ENCODE results near the gene LAMC3.

LAMC3 gene

DNA sequence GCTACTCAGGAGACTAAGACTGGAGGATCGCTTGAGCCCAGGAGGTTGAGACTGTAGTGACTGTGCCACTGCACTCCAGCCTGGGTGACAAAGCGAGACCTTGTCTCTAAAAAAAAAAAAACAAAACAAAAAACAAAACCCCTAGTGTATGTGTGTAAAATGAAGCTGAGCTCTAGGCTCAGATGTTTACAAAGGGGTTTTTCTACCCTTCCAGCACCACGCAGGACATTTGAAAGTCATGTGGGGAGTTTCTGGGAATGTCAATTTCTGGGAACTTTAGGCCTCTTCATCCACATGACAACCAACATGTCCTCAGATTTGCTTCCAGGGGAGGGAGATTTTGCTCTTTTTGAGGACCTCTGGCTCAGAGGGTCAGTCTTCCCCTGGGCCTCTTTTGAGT, 44.9 kb downstream of the LAMC3 start:
- FAIRE-seq (no peak), DNase-seq (ENCODE audit: insufficient read length, low spot score) (no peak)
- TF ChIP-seq SPI1 (IDR thresholded peaks at IDR 0.05; ENCODE audit: low read depth, low read length) (no peak), POLR2AphosphoS5 (IDR thresholded peaks at IDR 0.05; ENCODE audit: low read depth, low read length) (no peak), TAF1 (IDR thresholded peaks at IDR 0.05; ENCODE audit: low read depth, low read length) (no peak), POU2F2 (IDR thresholded peaks at IDR 0.05; ENCODE audit: low read depth, low read length) (no peak), POLR2A (IDR thresholded peaks at IDR 0.05; ENCODE audit: low read depth, low read length) (no peak), PAX5 (IDR thresholded peaks at IDR 0.05; ENCODE audit: insufficient read depth, low read length, severe bottlenecking) (no peak)

DNA sequence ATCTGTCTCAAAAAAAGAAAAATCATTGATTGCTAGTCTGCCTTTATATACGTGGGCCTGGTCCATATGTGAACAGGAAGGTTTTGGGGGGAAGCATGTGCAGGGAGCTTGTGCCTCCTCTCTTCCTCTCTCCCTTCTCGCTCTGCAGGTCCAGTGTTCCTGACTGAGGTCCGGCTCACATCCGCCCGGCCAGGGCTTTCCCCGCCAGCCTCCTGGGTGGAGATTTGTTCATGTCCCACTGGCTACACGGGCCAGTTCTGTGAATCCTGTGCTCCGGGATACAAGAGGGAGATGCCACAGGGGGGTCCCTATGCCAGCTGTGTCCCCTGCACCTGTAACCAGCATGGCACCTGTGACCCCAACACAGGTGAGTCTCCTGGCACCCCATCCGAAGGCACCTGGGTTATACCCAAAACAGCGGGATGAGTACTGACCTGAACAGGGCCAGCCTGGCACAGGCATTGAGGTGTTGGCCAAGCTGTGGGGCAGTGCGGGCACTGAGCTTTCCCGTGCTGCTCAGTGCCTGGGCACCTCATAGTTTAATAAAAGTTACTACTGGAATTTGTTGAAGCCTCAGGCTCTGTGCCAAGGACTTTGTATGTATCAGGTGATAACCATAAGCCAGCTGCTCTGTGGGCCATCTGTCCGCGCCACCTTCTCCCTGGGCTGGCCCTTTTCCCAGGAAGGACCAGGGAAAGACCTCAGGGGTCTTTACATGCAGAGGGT, 48.0 kb downstream of the LAMC3 start:
- no peak for DNase-seq (ENCODE audit: insufficient read length, low spot score)
- FAIRE-seq: no peak
- no peak for TF ChIP-seq POLR2AphosphoS5 (IDR thresholded peaks at IDR 0.05; ENCODE audit: low read depth, low read length)
- no peak for TF ChIP-seq POLR2A (IDR thresholded peaks at IDR 0.05; ENCODE audit: low read depth, low read length)
- TF ChIP-seq TAF1 (IDR thresholded peaks at IDR 0.05; ENCODE audit: low read depth, low read length): no peak
- no peak for TF ChIP-seq POU2F2 (IDR thresholded peaks at IDR 0.05; ENCODE audit: low read depth, low read length)
- no peak for TF ChIP-seq SPI1 (IDR thresholded peaks at IDR 0.05; ENCODE audit: low read depth, low read length)
- no peak for TF ChIP-seq PAX5 (IDR thresholded peaks at IDR 0.05; ENCODE audit: insufficient read depth, low read length, severe bottlenecking)

DNA sequence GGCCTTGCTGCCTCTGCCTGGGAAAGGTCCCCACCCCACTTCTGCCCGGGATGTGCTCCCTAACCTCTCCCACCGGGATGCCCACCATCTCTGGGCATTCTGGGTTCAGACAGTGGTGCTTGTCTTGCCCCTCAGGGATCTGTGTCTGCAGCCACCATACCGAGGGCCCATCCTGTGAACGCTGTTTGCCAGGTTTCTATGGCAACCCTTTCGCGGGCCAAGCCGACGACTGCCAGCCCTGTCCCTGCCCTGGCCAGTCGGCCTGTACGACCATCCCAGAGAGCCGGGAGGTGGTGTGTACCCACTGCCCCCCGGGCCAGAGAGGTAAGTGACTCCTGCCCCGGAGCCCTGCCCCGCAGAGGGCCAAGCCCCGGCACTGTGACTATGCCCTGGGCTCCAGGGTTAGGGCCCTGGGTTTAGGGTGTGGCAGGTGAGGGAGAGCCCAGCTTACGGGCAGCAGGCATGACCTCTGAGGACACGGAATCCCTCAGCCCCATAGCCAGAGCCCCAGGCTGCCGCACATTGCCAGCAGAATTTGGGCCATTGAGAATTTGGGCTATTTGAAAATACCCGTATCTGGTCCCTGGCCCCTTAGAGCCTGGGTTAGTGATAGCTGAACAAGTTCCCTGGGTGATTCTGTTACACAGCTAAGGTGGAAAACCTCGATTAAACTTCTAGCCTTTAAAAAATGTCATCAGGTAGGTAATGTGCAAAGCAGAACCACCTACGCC, 52.1 kb downstream of the LAMC3 start:
- TF ChIP-seq POLR2AphosphoS5 (IDR thresholded peaks at IDR 0.05; ENCODE audit: low read depth, low read length): no peak
- TF ChIP-seq SPI1 (IDR thresholded peaks at IDR 0.05; ENCODE audit: low read depth, low read length): no peak
- no peak for TF ChIP-seq POU2F2 (IDR thresholded peaks at IDR 0.05; ENCODE audit: low read depth, low read length)
- TF ChIP-seq PAX5 (IDR thresholded peaks at IDR 0.05; ENCODE audit: insufficient read depth, low read length, severe bottlenecking): no peak
- TF ChIP-seq POLR2A (IDR thresholded peaks at IDR 0.05; ENCODE audit: low read depth, low read length): no peak
- TF ChIP-seq TAF1 (IDR thresholded peaks at IDR 0.05; ENCODE audit: low read depth, low read length): no peak
- FAIRE-seq (no peak), DNase-seq (ENCODE audit: insufficient read length, low spot score) (no peak)

DNA sequence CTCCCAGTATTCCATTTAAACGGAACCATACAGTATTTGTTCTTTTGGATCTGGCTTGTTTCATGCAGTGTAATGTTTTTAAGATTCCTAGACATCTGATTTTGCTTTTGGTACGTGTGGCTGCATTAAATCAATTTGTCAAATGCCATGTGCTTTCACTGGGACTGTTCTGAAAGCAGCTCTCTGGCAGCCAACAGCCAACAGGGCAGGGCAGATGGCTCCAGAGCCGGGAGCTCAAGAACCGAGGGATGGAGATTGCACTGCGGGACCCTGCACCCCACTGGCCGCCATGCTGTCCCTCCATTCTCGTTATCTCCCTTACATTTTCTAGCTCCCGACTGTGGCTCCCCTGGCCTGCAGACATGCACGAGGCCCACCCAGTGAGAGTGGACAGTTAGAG, 54.0 kb downstream of the LAMC3 start:
- no peak for FAIRE-seq
- DNase-seq (ENCODE audit: insufficient read length, low spot score): no peak
- no peak for TF ChIP-seq PAX5 (IDR thresholded peaks at IDR 0.05; ENCODE audit: insufficient read depth, low read length, severe bottlenecking)
- no peak for TF ChIP-seq TAF1 (IDR thresholded peaks at IDR 0.05; ENCODE audit: low read depth, low read length)
- TF ChIP-seq POLR2AphosphoS5 (IDR thresholded peaks at IDR 0.05; ENCODE audit: low read depth, low read length): no peak
- TF ChIP-seq POLR2A (IDR thresholded peaks at IDR 0.05; ENCODE audit: low read depth, low read length): no peak
- TF ChIP-seq POU2F2 (IDR thresholded peaks at IDR 0.05; ENCODE audit: low read depth, low read length): no peak
- no peak for TF ChIP-seq SPI1 (IDR thresholded peaks at IDR 0.05; ENCODE audit: low read depth, low read length)

DNA sequence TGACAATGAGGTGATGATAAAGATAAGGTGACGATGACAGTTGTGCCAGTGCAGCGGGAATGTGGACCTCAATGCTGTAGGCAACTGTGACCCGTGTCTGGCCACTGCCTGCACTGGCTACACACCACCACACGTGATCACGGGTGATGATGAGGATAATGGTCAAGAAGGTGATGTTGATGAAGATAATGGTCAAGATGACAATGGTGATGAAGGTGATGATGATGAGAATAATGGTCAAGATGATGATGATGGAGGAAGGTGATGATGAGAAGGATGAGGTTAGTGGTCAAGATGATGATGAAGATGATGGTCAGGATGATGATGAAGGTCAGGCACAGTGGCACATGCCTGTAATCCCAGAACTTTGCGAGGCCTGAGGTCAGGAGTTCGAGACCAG, 56.6 kb downstream of the LAMC3 start:
- FAIRE-seq: no peak

DNA sequence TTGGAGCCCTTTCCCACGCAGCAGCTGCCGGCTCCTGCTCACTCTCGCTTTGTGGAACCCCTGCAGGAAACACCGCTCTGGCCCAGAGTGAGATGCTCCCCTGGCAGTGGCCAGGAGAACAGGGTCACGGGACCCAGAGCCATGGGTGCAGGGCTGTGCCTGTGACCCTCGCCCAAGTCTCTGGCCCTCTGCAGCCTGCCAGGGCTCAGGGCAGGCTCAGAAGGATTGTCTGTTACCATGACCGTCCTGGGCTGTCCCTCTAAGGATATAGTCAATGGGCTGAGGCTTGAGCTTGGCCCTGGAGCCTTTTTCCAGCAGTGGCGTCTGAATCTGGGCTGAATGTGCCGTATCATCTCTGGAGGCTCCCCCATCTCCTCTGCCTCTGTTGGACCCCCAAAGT, 58.7 kb downstream of the LAMC3 start:
- no peak for FAIRE-seq
- DNase-seq (ENCODE audit: insufficient read length, low spot score): no peak
- TF ChIP-seq TAF1 (IDR thresholded peaks at IDR 0.05; ENCODE audit: low read depth, low read length) (no peak), POLR2AphosphoS5 (IDR thresholded peaks at IDR 0.05; ENCODE audit: low read depth, low read length) (no peak), POU2F2 (IDR thresholded peaks at IDR 0.05; ENCODE audit: low read depth, low read length) (no peak), SPI1 (IDR thresholded peaks at IDR 0.05; ENCODE audit: low read depth, low read length) (no peak)

More for the DNA sequence above, 56.6 kb downstream of the LAMC3 start:
- DNase-seq (ENCODE audit: insufficient read length, low spot score): no peak
- TF ChIP-seq SPI1 (IDR thresholded peaks at IDR 0.05; ENCODE audit: low read depth, low read length) (no peak), POLR2AphosphoS5 (IDR thresholded peaks at IDR 0.05; ENCODE audit: low read depth, low read length) (no peak), PAX5 (IDR thresholded peaks at IDR 0.05; ENCODE audit: insufficient read depth, low read length, severe bottlenecking) (no peak), POLR2A (IDR thresholded peaks at IDR 0.05; ENCODE audit: low read depth, low read length) (no peak)

DNA sequence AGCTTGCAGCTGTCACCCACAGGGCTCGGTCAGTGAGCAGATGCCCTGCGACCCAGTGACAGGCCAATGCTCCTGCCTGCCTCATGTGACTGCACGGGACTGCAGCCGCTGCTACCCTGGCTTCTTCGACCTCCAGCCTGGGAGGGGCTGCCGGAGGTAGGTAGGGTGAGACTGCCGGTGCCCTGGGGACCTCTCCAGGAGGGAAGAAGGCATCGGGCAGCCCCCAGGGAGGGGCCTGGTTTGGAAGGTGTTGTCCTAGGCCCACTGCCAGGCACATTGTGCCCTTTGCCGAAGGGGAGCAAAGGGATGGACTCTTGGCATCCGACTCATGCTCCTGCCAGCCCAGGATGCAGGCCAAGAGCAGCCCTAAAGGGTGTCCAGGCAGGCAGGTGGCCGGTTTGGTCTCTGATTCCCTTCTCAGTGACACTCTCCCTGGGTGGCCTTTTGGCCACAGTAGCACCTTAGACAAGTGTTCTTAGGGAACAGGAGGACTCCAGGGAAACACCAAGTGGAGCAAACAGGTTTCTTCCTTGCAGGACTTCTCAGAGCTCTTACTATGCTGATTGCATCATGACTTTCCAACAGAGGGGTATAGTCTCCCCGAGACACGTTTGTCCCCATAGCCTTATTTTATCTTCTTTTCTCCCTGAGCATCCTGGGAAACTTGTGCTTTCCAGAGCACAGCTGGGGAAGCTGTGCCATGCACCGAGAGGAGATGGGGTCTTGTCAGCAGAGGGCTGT, 59.3 kb downstream of the LAMC3 start:
- DNase-seq (ENCODE audit: insufficient read length, low spot score) (no peak), FAIRE-seq (no peak)
- TF ChIP-seq POLR2AphosphoS5 (IDR thresholded peaks at IDR 0.05; ENCODE audit: low read depth, low read length): no peak
- TF ChIP-seq POU2F2 (IDR thresholded peaks at IDR 0.05; ENCODE audit: low read depth, low read length): no peak
- TF ChIP-seq TAF1 (IDR thresholded peaks at IDR 0.05; ENCODE audit: low read depth, low read length): no peak
- no peak for TF ChIP-seq SPI1 (IDR thresholded peaks at IDR 0.05; ENCODE audit: low read depth, low read length)
- TF ChIP-seq PAX5 (IDR thresholded peaks at IDR 0.05; ENCODE audit: insufficient read depth, low read length, severe bottlenecking): no peak
- TF ChIP-seq POLR2A (IDR thresholded peaks at IDR 0.05; ENCODE audit: low read depth, low read length): no peak

DNA sequence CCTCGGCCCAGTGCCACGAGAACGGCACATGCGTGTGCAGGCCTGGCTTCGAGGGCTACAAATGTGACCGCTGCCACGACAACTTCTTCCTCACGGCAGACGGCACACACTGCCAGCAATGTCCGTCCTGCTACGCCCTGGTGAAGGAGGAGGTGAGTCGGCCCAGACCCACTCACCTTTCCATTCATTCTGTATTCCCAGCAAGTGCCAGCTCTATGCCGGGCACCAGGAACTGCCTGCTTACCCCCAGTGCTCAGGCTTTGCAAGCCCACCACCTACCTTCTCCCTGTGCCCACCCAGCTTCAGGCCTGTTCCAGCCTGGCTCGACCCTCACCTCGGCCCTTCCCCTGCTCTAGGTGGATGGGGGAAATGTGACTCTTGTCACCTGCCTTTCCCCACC, 60.7 kb downstream of the LAMC3 start:
- DNase-seq (ENCODE audit: insufficient read length, low spot score) (no peak), FAIRE-seq (no peak)
- TF ChIP-seq PAX5 (IDR thresholded peaks at IDR 0.05; ENCODE audit: insufficient read depth, low read length, severe bottlenecking) (no peak), POLR2AphosphoS5 (IDR thresholded peaks at IDR 0.05; ENCODE audit: low read depth, low read length) (no peak), POU2F2 (IDR thresholded peaks at IDR 0.05; ENCODE audit: low read depth, low read length) (no peak), SPI1 (IDR thresholded peaks at IDR 0.05; ENCODE audit: low read depth, low read length) (no peak), POLR2A (IDR thresholded peaks at IDR 0.05; ENCODE audit: low read depth, low read length) (no peak), TAF1 (IDR thresholded peaks at IDR 0.05; ENCODE audit: low read depth, low read length) (no peak)
